Keratinocyte (primary cell): Measurements from ENCODE around the gene NMNAT1. TPM values are rescaled to one million over a fixed set of nuclear protein-coding genes. Genes with fewer than 3 reads are reported as not detected.

ENCODE experiments used
- DNase-seq: peaks from one replicate; pipeline ENCODE4 v3.0.0-alpha.2; 2011; ENCODE audit warnings: low read depth, missing footprints, low spot score
- FAIRE-seq: peaks from 2 replicates; lab custom pipeline; 2011; peaks lifted over from hg19 to GRCh38; lab: Jason Lieb, UNC
- H2AFZ ChIP-seq: 2 replicates; pipeline ENCODE4 v1.6.0; 2012; ENCODE audit warnings: low read length, control low read depth, inconsistent platforms; ENCODE audit not compliant: control insufficient read depth
- H3K27ac ChIP-seq: 2 replicates; pipeline ENCODE4 v1.5.1; 2011; ENCODE audit warnings: low read length; ENCODE audit not compliant: control insufficient read depth, insufficient read depth
- H3K27me3 ChIP-seq: 3 replicates; pipeline ENCODE4 v1.6.0; 2011; ENCODE audit warnings: low read length; ENCODE audit not compliant: control insufficient read depth, insufficient read depth; ENCODE audit errors: extremely low read depth
- H3K36me3 ChIP-seq, 2 experiments: 2 replicates in 1 of 2; 3 replicates in 1 of 2; pipeline ENCODE4 v1.5.1; 2011; ENCODE audit warnings: low read length in 2 of 2, mild to moderate bottlenecking in 1 of 2; ENCODE audit not compliant: control insufficient read depth in 2 of 2, insufficient read depth in 2 of 2; ENCODE audit errors: extremely low read depth in 1 of 2
- H3K4me1 ChIP-seq: 3 replicates; pipeline ENCODE4 v1.5.1; 2011; ENCODE audit warnings: low read length; ENCODE audit not compliant: control insufficient read depth, insufficient read depth; ENCODE audit errors: extremely low read depth
- H3K4me2 ChIP-seq: 3 replicates; pipeline ENCODE4 v1.6.0; 2011; ENCODE audit warnings: low read depth, low read length; ENCODE audit not compliant: control insufficient read depth, insufficient read depth; ENCODE audit errors: extremely low read depth
- H3K4me3 ChIP-seq, 3 experiments: fragments of 200-600 bp in 1 of 3; sonication (generic) in 1 of 3; 2 replicates in 2 of 3; 3 replicates in 1 of 3; pipeline ENCODE4 v1.5.1; 2011 to 2016; ENCODE audit warnings: low read length in 3 of 3, mild to moderate bottlenecking in 3 of 3, control low read depth in 2 of 3, inconsistent platforms in 1 of 3, low read depth in 1 of 3, mixed read lengths in 1 of 3, mixed run types in 1 of 3, moderate library complexity in 1 of 3; ENCODE audit not compliant: control insufficient read depth in 2 of 3, insufficient read depth in 2 of 3; ENCODE audit errors: extremely low read depth in 1 of 3
- H3K79me2 ChIP-seq: 2 replicates; pipeline ENCODE4 v1.6.0; 2012; ENCODE audit warnings: low read length; ENCODE audit not compliant: control insufficient read depth, insufficient read depth
- H3K9ac ChIP-seq: 3 replicates; pipeline ENCODE4 v1.6.0; 2011; ENCODE audit warnings: low read length; ENCODE audit not compliant: control insufficient read depth, insufficient read depth; ENCODE audit errors: extremely low read depth
- H3K9me1 ChIP-seq: 3 replicates; pipeline ENCODE4 v1.6.0; 2011; ENCODE audit warnings: low read length; ENCODE audit not compliant: control insufficient read depth, insufficient read depth; ENCODE audit errors: extremely low read depth
- H3K9me3 ChIP-seq: 2 replicates; pipeline ENCODE4 v1.5.1; 2012; ENCODE audit warnings: low read depth, low read length; ENCODE audit not compliant: control insufficient read depth
- H4K20me1 ChIP-seq: 3 replicates; pipeline ENCODE4 v1.6.0; 2011; ENCODE audit warnings: low read length; ENCODE audit not compliant: control insufficient read depth, insufficient read depth; ENCODE audit errors: extremely low read depth
- EZH2 ChIP-seq: IDR thresholded peaks from one replicate; pipeline ENCODE4 v1.6.1; 2012; ENCODE audit warnings: inconsistent platforms, mild to moderate bottlenecking, low read length, moderate library complexity
- dilution Hi-C: fragments of 300-500 bp; cut with MboI; formaldehyde crosslinking; loops from one replicate; pipeline ENCODE4 v1.7.0; 2020; ENCODE audit warnings: low sequenced_read_pairs; ENCODE audit not compliant: extremely low pct_ligation_motif_present
- polyA plus RNA-seq, 5 experiments: library from polyadenylated mRNA; depleted of rRNA in 3 of 5; stranded (reverse) in 3 of 5; stranded (forward) in 1 of 5; unstranded in 1 of 5; fragments of >200 nt; gene quantifications; 1 replicate in 1 of 5; 2 replicates in 3 of 5; 3 replicates in 1 of 5; pipeline versions ENCODE4 v1.2.1 to v1.2.3, GENCODE V29; 2011 to 2012; ENCODE audit warnings: missing spikeins in 2 of 5, low read depth in 1 of 5, low replicate concordance in 1 of 5
- TF ChIP-seq, protein P1 (sequence below), 3 experiments: IDR thresholded peaks in 1 of 3; conservative IDR thresholded peaks in 1 of 3; optimal IDR thresholded peaks in 1 of 3; 2 replicates in 2 of 3; 3 replicates in 1 of 3; pipeline versions ENCODE3 to v1.5.1; 2011; ENCODE audit warnings: low read length in 3 of 3, mild to moderate bottlenecking in 3 of 3, moderate library complexity in 2 of 3, control low read depth in 1 of 3, inconsistent platforms in 1 of 3; ENCODE audit not compliant: insufficient read depth in 2 of 3; ENCODE audit errors: extremely low read depth in 1 of 3

Gene NMNAT1
- polyA plus RNA-seq, 1 donor (not counting 4 experiments of a cell fraction or from before 2014, with no cell fraction given) = 16.2 TPM

DNA sequence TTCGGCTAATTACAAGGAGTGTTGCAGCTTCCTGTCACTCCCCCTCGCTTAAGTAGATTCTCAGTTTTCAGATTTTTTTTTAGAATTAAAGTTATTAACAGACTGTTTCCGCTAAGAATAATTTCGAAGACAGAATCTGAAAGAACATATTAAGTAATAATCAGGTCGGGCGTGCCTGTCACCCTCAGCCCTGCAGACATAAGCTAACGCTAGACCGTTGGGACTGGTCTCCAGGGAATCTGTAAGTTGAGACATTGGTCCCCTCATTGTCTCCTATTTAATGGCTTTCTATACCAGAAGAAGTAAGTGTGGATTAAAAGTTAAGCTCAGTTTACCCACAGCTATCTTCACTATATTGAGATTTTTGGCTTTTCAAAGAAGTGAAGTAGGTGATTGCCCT lies 14.5 kb downstream of the NMNAT1 start:
- H4K20me1 ChIP-seq = no peaks in the 10 kb centered on the region
- no peak for TF ChIP-seq EZH2
- TF ChIP-seq, protein P1, sequence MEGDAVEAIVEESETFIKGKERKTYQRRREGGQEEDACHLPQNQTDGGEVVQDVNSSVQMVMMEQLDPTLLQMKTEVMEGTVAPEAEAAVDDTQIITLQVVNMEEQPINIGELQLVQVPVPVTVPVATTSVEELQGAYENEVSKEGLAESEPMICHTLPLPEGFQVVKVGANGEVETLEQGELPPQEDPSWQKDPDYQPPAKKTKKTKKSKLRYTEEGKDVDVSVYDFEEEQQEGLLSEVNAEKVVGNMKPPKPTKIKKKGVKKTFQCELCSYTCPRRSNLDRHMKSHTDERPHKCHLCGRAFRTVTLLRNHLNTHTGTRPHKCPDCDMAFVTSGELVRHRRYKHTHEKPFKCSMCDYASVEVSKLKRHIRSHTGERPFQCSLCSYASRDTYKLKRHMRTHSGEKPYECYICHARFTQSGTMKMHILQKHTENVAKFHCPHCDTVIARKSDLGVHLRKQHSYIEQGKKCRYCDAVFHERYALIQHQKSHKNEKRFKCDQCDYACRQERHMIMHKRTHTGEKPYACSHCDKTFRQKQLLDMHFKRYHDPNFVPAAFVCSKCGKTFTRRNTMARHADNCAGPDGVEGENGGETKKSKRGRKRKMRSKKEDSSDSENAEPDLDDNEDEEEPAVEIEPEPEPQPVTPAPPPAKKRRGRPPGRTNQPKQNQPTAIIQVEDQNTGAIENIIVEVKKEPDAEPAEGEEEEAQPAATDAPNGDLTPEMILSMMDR (optimal IDR thresholded peaks at IDR 0.05 in 1 of 3, IDR thresholded peaks at IDR 0.05 in 1 of 3, conservative IDR thresholded peaks at IDR 0.05 in 1 of 3; ENCODE audit: extremely low read depth in 1 of 3, insufficient read depth in 2 of 3, low read length in 3 of 3) = no peak
- no peaks in the 10 kb centered on the region for H3K9me3 ChIP-seq
- H3K4me3 ChIP-seq = no peak overlapping the region
- H3K4me2 ChIP-seq = no peak overlapping the region
- no peak for FAIRE-seq
- H3K36me3 ChIP-seq = peaks cover 0 to 1% of the 10 kb centered on the region in 2 experiments
- H3K9me1 ChIP-seq = no peaks in the 10 kb centered on the region
- dilution Hi-C loops = no loop called here
- no peak overlapping the region for H3K9ac ChIP-seq
- H2AFZ ChIP-seq = no peak overlapping the region
- DNase-seq = no peak
- H3K79me2 ChIP-seq = no peaks in the 10 kb centered on the region
- H3K27ac ChIP-seq = no peak overlapping the region
- no peaks in the 10 kb centered on the region for H3K27me3 ChIP-seq
- no peaks in the 10 kb centered on the region for H3K4me1 ChIP-seq

DNA sequence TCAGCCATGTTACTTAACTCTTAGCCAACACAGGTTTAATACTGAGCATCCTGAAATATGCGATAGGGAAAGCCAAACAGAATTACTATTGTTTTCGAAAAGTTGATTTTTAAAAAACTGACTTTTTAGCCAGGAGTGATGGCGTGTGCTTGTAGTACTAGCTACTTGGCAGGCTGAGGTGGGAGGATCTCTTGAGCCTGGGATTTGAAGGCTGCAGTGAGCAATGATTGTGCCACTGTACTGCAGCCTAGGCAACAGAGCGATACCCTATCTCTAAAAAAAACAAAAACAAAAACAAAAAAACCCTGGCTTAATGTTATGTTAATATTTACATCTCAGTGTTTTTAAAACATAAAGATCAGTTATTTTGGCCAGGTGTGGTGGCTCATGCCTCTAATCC lies 16.7 kb downstream of the NMNAT1 start:
- Histone ChIP-seq H3K79me2 (no peaks in the 10 kb centered on the region), H3K4me3 (no peak overlapping the region), H4K20me1 (no peaks in the 10 kb centered on the region), H3K4me1 (no peaks in the 10 kb centered on the region), H3K9ac (no peak overlapping the region), H3K27me3 (no peaks in the 10 kb centered on the region), H3K9me1 (no peaks in the 10 kb centered on the region), H3K36me3 (peaks cover 0 to 1% of the 10 kb centered on the region in 2 experiments), H3K4me2 (no peak overlapping the region), H3K9me3 (no peaks in the 10 kb centered on the region), H2AFZ (no peak overlapping the region), H3K27ac (no peak overlapping the region)
- dilution Hi-C loops = loop anchor here (10.0 kb wide), 1 partner anchor 65 kb away; no protein-coding TSS in a partner anchor
- no peak for DNase-seq
- no peak for TF ChIP-seq EZH2
- TF ChIP-seq, protein P1 (optimal IDR thresholded peaks at IDR 0.05 in 1 of 3, IDR thresholded peaks at IDR 0.05 in 1 of 3, conservative IDR thresholded peaks at IDR 0.05 in 1 of 3; ENCODE audit: extremely low read depth in 1 of 3, insufficient read depth in 2 of 3, low read length in 3 of 3) = no peak
- no peak for FAIRE-seq
